Measurements from ENCODE around the gene VSIG4.

VSIG4 gene

DNA sequence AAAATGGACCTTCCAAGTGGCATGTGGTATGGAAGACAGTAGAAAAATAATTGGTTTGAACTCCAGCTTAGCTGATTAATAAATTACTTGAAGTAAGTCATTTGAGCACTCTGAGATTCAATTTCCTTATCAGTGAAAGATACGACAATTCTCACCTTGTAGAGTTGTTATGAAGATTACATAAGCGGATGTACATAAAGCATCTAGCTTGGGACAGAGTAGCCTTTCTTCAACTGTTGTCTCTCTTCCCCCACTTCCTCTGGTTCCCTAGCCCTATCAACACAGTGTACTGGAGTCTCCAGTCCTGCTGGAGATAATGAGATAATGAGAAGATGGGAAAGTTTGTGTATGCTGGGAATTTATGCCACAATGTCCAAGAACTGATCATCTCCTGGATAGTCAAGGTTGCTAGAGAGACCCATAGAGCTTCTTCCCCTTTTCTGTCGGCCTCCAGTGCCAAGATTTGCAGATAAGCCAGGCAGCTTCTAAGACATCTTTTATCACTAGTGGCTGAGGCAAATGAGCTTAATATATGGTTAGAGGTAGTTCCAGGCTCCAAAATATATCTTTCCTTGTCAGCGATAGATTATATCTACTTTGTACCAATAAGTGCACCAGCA lies 33.9 kb downstream of the VSIG4 start:
- peaks cover 4% of the 10 kb centered on the region for H3K4me1 ChIP-seq (ENCODE audit: control insufficient read depth, insufficient read depth, low read length, poor library complexity, severe bottlenecking)
- no peaks in the 10 kb centered on the region for H3K36me3 ChIP-seq (ENCODE audit: control insufficient read depth, insufficient read depth, low read length)
- H3K27ac ChIP-seq (ENCODE audit: low read depth, low read length, severe bottlenecking), result no peak overlapping the region
- H3K9me3 ChIP-seq (ENCODE audit: control insufficient read depth, low read length), result no peaks in the 10 kb centered on the region
- WGBS, 2 experiments (ENCODE audit: insufficient coverage in 2 of 2), result no CpG with 5 or more reads among the region's 4 CpGs
- H3K4me3 ChIP-seq (ENCODE audit: extremely low read depth, insufficient read depth, low read length, poor library complexity, severe bottlenecking), result no peak overlapping the region

DNA sequence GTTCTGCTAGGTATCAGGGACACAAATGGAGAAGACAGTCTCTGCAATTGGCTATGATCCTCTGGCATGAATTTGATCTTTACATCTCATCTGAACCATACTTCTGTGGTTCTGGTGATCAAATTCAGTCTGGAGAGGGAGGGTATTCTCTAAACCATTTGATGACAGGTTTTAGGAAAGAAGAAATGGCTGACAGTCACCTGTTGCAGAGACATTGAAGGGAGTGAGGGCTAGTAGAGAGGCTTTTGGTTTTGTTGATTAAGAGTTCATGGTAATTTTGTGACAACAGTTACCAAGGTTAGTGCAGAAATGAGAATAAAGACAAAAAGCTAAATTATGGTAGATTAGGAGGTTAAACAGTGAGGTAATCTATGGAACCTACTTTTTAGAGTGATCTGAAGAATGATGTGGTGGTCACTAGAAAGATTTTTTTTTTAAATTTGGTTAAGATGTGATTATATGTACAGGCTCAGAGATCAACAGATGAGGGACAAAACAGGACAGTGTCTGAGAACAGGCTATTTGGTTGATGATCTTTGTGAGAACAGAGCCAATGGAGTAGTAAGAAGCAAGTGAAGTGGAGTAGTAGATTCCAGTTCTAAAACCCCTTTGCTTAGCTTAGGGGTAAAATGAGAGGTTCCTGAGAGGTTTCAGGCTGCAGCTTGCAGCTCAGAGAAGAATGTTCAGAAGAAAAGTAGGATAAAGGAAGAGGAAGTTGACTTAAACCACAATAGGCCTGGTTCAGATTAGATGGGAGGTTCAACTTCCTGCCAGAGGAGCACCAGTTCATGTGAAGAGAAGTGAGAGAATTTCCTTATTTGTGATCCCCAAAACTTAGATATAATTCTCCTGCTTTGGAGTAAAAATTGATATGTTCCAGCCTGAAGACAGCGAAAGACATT lies 34.7 kb downstream of the VSIG4 start:
- Histone ChIP-seq H3K9me3 (ENCODE audit: control insufficient read depth, low read length) (no peaks in the 10 kb centered on the region), H3K4me1 (ENCODE audit: control insufficient read depth, insufficient read depth, low read length, poor library complexity, severe bottlenecking) (peaks cover 4% of the 10 kb centered on the region), H3K4me3 (ENCODE audit: extremely low read depth, insufficient read depth, low read length, poor library complexity, severe bottlenecking) (no peak overlapping the region), H3K27ac (ENCODE audit: low read depth, low read length, severe bottlenecking) (no peak overlapping the region), H3K36me3 (ENCODE audit: control insufficient read depth, insufficient read depth, low read length) (no peaks in the 10 kb centered on the region)
- no CpG with 5 or more reads among the region's 1 CpG for WGBS, 2 experiments (ENCODE audit: insufficient coverage in 2 of 2)

- Histone ChIP-seq H3K36me3 (ENCODE audit: control insufficient read depth, insufficient read depth, low read length) (no peaks in the 10 kb centered on the region), H3K9me3 (ENCODE audit: control insufficient read depth, low read length) (no peaks in the 10 kb centered on the region), H3K27ac (ENCODE audit: low read depth, low read length, severe bottlenecking) (no peak overlapping the region), H3K4me1 (ENCODE audit: control insufficient read depth, insufficient read depth, low read length, poor library complexity, severe bottlenecking) (peaks cover 4% of the 10 kb centered on the region), H3K4me3 (ENCODE audit: extremely low read depth, insufficient read depth, low read length, poor library complexity, severe bottlenecking) (no peak overlapping the region)
- WGBS, 2 experiments (ENCODE audit: insufficient coverage in 2 of 2), result 98 to 100% methylated on average over 4 to 6 of the region's 11 CpGs
Measured at GRCh38 chrX:66002824-66003680, 36.8 kb downstream of the VSIG4 start.

GRCh38 chrX:66001596-66001995 lies 38.3 kb downstream of the VSIG4 start:
- Histone ChIP-seq H3K4me3 (ENCODE audit: extremely low read depth, insufficient read depth, low read length, poor library complexity, severe bottlenecking) (no peak overlapping the region), H3K27ac (ENCODE audit: low read depth, low read length, severe bottlenecking) (no peak overlapping the region), H3K4me1 (ENCODE audit: control insufficient read depth, insufficient read depth, low read length, poor library complexity, severe bottlenecking) (peaks cover 4% of the 10 kb centered on the region), H3K9me3 (ENCODE audit: control insufficient read depth, low read length) (no peaks in the 10 kb centered on the region), H3K36me3 (ENCODE audit: control insufficient read depth, insufficient read depth, low read length) (no peaks in the 10 kb centered on the region)

GRCh38 chrX:66000628-66001272 lies 39.1 kb downstream of the VSIG4 start:
- H3K9me3 ChIP-seq (ENCODE audit: control insufficient read depth, low read length), result no peaks in the 10 kb centered on the region
- no peak overlapping the region for H3K27ac ChIP-seq (ENCODE audit: low read depth, low read length, severe bottlenecking)
- H3K4me3 ChIP-seq (ENCODE audit: extremely low read depth, insufficient read depth, low read length, poor library complexity, severe bottlenecking), result no peak overlapping the region
- peaks cover 4% of the 10 kb centered on the region for H3K4me1 ChIP-seq (ENCODE audit: control insufficient read depth, insufficient read depth, low read length, poor library complexity, severe bottlenecking)
- H3K36me3 ChIP-seq (ENCODE audit: control insufficient read depth, insufficient read depth, low read length), result no peaks in the 10 kb centered on the region
- no CpG with 5 or more reads among the region's 3 CpGs for WGBS, 2 experiments (ENCODE audit: insufficient coverage in 2 of 2)

DNA sequence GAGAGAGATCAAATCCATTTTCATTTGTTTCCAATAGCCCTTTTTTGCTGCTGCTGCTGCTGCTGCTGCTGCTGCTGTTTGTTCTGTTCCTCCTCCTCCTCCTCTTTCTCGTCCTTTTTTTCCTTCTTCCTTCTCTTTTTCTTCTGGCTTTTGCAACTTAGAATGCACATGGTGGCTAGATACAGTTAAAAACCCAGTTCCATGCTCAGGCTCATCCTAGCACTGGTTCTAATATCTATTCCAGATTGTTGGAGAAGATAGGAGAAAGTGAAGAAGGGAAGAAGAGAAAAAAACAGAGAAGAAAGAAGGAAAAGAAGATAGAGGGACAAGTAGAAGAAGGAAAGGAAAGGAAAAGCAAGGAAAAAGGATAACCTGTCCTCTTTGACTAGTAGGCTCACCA lies 39.7 kb downstream of the VSIG4 start:
- Histone ChIP-seq H3K4me1 (ENCODE audit: control insufficient read depth, insufficient read depth, low read length, poor library complexity, severe bottlenecking) (peaks cover under 1% of the 10 kb centered on the region), H3K36me3 (ENCODE audit: control insufficient read depth, insufficient read depth, low read length) (no peaks in the 10 kb centered on the region), H3K4me3 (ENCODE audit: extremely low read depth, insufficient read depth, low read length, poor library complexity, severe bottlenecking) (no peak overlapping the region), H3K9me3 (ENCODE audit: control insufficient read depth, low read length) (no peaks in the 10 kb centered on the region), H3K27ac (ENCODE audit: low read depth, low read length, severe bottlenecking) (no peak overlapping the region)
- WGBS, 2 experiments (ENCODE audit: insufficient coverage in 2 of 2), result 80% methylated on average over 1 of the region's 1 CpG; no CpG with 5 or more reads in 1 of the 2 experiments

DNA sequence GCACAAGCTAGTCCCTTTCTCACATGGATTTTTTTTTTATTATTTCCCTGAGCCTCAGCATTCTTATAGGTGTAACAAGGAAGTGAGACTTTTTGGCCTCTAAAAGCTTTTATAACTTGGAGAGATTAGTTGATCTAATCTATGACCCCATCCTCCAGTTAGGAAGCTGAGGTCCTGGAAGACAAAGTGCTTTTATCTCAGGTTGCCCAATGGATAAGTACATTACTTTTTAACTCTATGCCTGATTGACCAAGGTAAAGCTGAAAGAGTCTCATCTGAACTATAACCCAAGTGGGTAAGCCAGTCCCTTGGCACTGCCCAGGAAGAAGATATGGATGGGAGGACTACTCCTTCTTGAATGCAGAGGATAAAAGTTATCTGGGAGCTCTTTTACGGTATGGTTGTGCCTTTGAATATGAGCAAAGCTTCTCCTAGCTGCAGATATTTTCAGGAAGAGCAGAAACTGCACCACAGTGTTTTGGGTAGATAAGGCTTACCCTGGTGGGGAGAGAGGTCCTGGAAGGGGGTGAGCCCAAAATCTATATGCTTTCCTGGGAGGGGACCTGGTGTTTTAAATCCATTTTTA lies 40.2 kb downstream of the VSIG4 start:
- Histone ChIP-seq H3K9me3 (ENCODE audit: control insufficient read depth, low read length) (no peaks in the 10 kb centered on the region), H3K4me1 (ENCODE audit: control insufficient read depth, insufficient read depth, low read length, poor library complexity, severe bottlenecking) (no peaks in the 10 kb centered on the region), H3K36me3 (ENCODE audit: control insufficient read depth, insufficient read depth, low read length) (no peaks in the 10 kb centered on the region), H3K27ac (ENCODE audit: low read depth, low read length, severe bottlenecking) (no peak overlapping the region), H3K4me3 (ENCODE audit: extremely low read depth, insufficient read depth, low read length, poor library complexity, severe bottlenecking) (no peak overlapping the region)
- WGBS, 2 experiments (ENCODE audit: insufficient coverage in 2 of 2), result 100% methylated on average over 1 of the region's 1 CpG; no CpG with 5 or more reads in 1 of the 2 experiments

GRCh38 chrX:65999029-65999562 lies 40.8 kb downstream of the VSIG4 start:
- 83% methylated on average over 1 of the region's 3 CpGs; no CpG with 5 or more reads in 1 of the 2 experiments for WGBS, 2 experiments (ENCODE audit: insufficient coverage in 2 of 2)
- H3K36me3 ChIP-seq (ENCODE audit: control insufficient read depth, insufficient read depth, low read length), result no peaks in the 10 kb centered on the region
- no peaks in the 10 kb centered on the region for H3K9me3 ChIP-seq (ENCODE audit: control insufficient read depth, low read length)
- H3K4me1 ChIP-seq (ENCODE audit: control insufficient read depth, insufficient read depth, low read length, poor library complexity, severe bottlenecking), result no peaks in the 10 kb centered on the region
- no peak overlapping the region for H3K27ac ChIP-seq (ENCODE audit: low read depth, low read length, severe bottlenecking)
- H3K4me3 ChIP-seq (ENCODE audit: extremely low read depth, insufficient read depth, low read length, poor library complexity, severe bottlenecking), result no peak overlapping the region

DNA sequence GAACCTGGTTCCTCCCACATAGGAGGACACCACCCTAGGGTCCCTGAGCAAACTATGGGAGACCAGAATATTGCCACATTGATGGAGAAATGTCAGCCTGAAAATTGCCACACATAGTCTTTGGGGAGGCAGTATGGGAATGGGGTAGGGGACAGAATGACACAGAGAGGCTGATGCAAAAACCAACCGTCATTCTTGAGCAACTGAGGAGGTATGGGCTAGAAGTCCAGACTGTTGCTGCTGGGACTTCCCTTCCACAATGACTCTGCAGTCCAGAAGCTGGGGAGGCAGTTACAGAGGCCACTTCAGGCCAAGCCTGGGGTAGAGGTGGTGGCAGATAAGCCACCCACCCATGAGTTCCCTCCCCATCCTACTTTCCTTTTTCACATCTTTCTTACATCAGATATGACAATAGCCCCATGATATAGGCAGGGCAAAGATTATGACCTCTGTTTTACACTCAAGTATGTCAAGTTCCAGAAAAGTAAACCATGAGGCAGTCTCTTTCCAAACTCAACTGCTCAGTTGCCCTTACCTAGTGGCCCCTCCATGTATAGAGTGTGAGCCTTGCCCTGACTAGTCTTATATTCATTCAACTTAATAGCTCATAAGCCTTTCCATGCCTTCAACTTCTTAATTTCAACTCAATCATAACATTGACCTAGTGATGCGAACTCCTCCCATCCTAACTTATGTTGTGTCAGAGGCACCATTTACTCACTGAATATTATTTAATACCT lies 41.7 kb downstream of the VSIG4 start:
- WGBS, 2 experiments (ENCODE audit: insufficient coverage in 2 of 2), result 83 to 100% methylated on average over 1 of the region's 2 CpGs
- Histone ChIP-seq H3K27ac (ENCODE audit: low read depth, low read length, severe bottlenecking) (no peak overlapping the region), H3K4me3 (ENCODE audit: extremely low read depth, insufficient read depth, low read length, poor library complexity, severe bottlenecking) (no peak overlapping the region), H3K36me3 (ENCODE audit: control insufficient read depth, insufficient read depth, low read length) (no peaks in the 10 kb centered on the region), H3K9me3 (ENCODE audit: control insufficient read depth, low read length) (no peaks in the 10 kb centered on the region), H3K4me1 (ENCODE audit: control insufficient read depth, insufficient read depth, low read length, poor library complexity, severe bottlenecking) (no peaks in the 10 kb centered on the region)
